GM21447 (cell line): ENCODE results near the gene IL24.

Source experiments
- ATAC-seq: cut with Tn5 transposase; IDR thresholded peaks from one replicate; pipeline ENCODE4 v1.9.1; 2021; ENCODE audit not compliant: unreplicated experiment

Gene IL24

GRCh38 chr1:206949641-206950040 lies 52.4 kb downstream of the IL24 start:
- no peak for ATAC-seq

DNA sequence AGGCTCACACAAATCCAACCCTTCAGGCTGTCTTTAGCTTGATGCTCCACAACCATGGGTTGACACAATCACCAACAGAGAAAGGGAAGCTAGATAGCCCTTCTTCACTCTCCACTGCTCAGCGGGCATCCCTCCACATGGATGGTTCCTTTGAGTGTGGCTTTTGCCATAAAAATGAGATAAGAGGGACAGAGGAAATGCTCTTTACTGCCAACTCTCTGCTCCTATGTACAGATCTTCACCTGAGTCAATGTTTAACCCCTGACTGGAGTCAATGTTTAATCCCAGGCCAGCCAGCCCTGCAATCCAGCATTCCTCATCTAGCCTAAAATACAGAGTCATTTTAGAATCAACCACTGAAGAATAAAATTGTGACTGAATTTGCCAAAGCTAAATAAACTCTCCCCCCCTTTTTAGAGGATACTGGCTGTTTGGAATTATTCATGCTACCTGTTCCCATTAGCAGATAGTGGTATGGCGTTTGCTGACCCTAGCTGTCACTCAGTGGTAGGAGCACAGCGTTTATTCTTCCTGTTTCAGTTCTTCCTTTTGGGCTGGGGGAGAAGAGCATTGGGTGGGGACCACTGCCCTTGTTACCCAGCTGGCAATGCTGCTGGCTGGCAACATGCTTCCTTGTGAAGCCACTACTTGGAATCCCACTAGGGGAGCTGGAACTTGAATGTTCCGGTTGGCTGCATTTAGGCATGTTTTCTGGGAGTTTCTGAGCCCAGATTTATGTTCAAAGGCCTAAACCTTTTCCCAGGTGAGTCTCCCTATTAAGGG lies 54.3 kb downstream of the IL24 start:
- peak; percentile 41 for ATAC-seq

GRCh38 chr1:206952171-206952570 lies 54.9 kb downstream of the IL24 start:
- no peak for ATAC-seq

DNA sequence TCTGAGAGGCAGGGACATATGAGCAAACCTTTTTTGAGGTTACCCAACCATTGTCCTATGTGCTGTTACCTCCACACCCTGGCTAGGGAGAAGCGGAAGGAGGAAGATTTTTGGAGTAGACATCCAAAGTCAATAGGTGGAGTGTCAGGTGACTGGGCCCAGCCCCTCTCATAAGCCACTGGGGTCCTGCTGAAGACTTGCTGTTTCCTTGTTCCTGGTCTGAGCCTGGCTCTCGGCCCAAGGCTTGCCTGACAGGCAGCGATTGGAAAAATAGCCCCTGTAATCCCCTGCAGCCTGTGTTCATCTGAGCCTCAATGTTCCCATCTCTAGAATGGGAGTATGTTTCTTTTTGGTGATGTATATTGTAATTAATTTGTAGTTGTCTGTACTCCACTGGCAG lies 55.9 kb downstream of the IL24 start:
- no peak for ATAC-seq

- ATAC-seq: no peak
Observed at GRCh38 chr1:206953626-206954025, 56.4 kb downstream of the IL24 start.
